Dendritic cell treated with granulocyte-macrophage colony-stimulating factor and Interleukin-4, amounts not matched to agents 40 ng/mL and 50 ng/mL, for 4 days (primary cell): Measurements from ENCODE around the gene SLAIN2.

Experiments used
- H3K27ac Mint-ChIP-seq: one replicate; pipeline ENCODE4 v1.8.0; 2022; ENCODE audit warnings: mild to moderate bottlenecking, mixed read lengths
- H3K27me3 Mint-ChIP-seq: one replicate; pipeline ENCODE4 v1.8.0; 2022; ENCODE audit warnings: mild to moderate bottlenecking, mixed read lengths
- H3K36me3 Mint-ChIP-seq: one replicate; pipeline ENCODE4 v1.8.0; 2022; ENCODE audit warnings: low read depth, mixed read lengths
- H3K4me1 Mint-ChIP-seq: one replicate; pipeline ENCODE4 v1.8.0; 2022; ENCODE audit warnings: low read depth, mixed read lengths
- H3K4me3 Mint-ChIP-seq: one replicate; pipeline ENCODE4 v1.8.0; 2022; ENCODE audit warnings: mild to moderate bottlenecking, moderate library complexity, mixed read lengths
- H3K9me3 Mint-ChIP-seq: one replicate; pipeline ENCODE4 v1.8.0; 2022; ENCODE audit warnings: mixed read lengths
- intact Hi-C: fragments of 100-400 bp; cut with micrococcal nuclease; formaldehyde crosslinking; loops from one replicate; pipeline ENCODE4 v1.15.0; 2022

The SLAIN2 gene

DNA sequence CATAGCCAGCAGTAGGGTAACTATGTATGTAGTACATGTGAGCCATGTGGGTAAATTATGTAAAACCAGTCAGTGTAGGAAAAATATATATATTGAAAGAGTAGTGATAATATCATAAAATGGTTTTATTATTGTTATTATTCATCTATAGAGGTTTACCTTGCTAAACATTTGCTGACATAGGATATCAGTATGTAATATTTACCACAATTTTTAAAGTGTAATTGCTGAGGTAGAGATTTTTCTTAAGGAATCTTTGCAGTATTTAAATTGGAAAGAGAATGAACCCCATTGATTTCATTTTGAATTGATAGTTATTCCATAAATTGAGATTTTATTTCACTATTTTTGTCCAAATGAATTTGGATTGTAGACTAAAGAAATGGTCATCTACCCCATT is 27.1 kb downstream of the SLAIN2 start:
- H3K27ac Mint-ChIP-seq = no peak overlapping the region
- no peaks in the 10 kb centered on the region for H3K9me3 Mint-ChIP-seq
- H3K27me3 Mint-ChIP-seq = no peaks in the 10 kb centered on the region
- H3K4me1 Mint-ChIP-seq = peaks cover 25% of the 10 kb centered on the region
- H3K36me3 Mint-ChIP-seq = peaks cover 8% of the 10 kb centered on the region
- intact Hi-C loops = no loop called here
- H3K4me3 Mint-ChIP-seq = no peak overlapping the region

DNA sequence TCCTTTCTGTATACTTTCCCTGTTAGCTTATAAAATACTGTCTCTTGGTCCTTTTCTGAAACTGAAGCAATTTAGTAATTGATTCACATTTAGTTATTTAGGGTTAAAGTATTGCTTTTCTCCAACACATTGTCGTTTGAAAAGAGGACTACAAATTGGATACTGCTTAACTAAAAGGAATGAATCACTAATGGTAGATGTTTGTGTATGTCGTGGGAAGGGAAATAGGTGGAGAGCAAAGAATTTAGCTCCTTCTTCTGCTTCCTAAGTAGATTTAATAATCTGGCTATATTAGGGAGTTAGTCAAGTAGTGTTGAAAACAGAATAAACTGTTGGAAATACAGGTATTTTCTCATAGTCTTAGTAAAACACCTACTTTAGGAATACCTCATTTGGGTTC is 27.9 kb downstream of the SLAIN2 start:
- intact Hi-C loops = no loop called here
- peaks cover 16% of the 10 kb centered on the region for H3K36me3 Mint-ChIP-seq
- no peaks in the 10 kb centered on the region for H3K27me3 Mint-ChIP-seq
- H3K4me3 Mint-ChIP-seq = no peak overlapping the region
- H3K27ac Mint-ChIP-seq = no peak overlapping the region
- peaks cover 26% of the 10 kb centered on the region for H3K4me1 Mint-ChIP-seq
- H3K9me3 Mint-ChIP-seq = no peaks in the 10 kb centered on the region

DNA sequence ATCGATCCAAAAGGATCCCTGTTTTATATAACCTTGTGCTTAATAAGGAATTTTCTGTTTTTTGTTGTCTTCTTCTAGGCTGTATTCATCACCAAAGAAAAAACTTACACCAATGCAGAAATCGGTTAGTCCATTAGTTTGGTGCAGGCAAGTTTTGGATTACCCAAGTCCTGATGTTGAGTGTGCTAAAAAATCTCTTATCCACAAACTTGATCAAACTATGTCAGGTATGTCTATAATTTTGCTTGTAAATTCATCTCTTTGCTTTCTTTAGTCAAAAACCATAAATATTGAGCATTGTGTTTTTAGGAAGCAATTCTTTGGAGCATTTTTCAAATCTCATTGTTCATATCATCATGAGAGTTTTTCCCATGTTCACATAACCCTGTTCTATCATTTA is 28.4 kb downstream of the SLAIN2 start:
- Mint-ChIP-seq H3K27me3 (no peaks in the 10 kb centered on the region), H3K27ac (no peak overlapping the region), H3K4me1 (peaks cover 31% of the 10 kb centered on the region), H3K36me3 (peaks cover 21% of the 10 kb centered on the region), H3K9me3 (no peaks in the 10 kb centered on the region), H3K4me3 (no peak overlapping the region)
- intact Hi-C loops = no loop called here

DNA sequence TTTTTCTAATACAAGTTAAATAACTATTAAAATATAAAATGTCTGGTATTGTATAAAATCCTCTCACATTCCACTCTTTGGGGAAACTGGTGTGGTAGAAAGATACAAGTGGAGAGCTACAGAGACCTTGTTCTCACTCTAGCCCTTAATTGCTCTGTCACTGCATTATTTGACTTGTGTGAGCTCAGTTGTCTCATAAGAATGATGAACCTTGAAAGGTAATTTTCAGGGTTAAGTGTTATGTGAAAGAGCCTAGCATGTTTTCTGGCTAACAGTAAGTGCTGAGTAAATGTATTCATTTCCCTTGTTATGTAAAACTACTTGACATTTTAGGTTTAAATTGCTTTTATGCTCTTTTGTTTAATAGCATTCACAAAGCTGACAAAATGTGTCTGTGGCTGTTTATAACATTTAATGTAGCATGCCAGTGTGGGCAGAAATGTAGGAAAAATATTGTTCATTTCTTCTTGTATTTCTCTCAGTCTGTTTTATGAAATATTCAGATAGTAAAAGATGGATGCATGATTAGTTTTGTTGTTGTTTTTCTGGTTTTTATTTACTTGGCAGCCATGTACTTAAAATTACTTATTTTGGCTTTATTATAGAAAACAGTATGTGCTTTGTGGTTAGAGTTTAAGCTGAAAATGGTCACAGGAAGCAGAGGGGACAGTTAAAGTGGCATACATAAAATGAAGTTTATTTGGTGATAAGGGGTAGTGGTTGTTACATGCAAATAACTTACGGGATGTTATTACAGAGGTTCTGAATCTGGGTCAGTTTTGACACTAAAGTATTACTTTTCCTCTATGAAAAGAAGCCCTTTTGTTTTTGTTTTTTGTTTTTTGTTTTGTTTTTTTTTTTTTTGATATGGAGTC is 29.2 kb downstream of the SLAIN2 start:
- Mint-ChIP-seq H3K27me3 (no peaks in the 10 kb centered on the region), H3K36me3 (peaks cover 29% of the 10 kb centered on the region), H3K4me3 (no peak overlapping the region), H3K27ac (no peak overlapping the region), H3K4me1 (peaks cover 38% of the 10 kb centered on the region), H3K9me3 (no peaks in the 10 kb centered on the region)
- intact Hi-C loops = no loop called here

DNA sequence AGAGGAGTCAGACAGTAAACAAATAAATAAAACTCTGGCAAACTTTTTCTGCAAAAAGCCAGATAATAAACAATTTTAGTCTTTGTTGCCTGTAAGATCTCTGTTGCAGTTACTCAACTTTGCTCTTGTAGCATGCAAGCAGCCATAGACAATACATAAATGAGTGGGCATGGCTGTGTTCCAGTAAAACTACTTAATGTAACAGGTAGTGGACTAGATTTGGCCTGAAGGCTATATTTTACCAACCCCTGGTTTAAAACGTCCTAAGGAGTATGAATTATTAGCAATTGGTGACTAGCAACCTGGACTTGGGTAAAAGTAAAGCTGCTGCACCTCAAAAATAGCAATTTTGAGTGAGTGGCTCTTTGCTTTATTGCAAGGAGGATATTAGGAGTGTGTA is 30.9 kb downstream of the SLAIN2 start:
- Mint-ChIP-seq H3K4me3 (no peak overlapping the region), H3K27ac (no peak overlapping the region), H3K9me3 (no peaks in the 10 kb centered on the region), H3K27me3 (no peaks in the 10 kb centered on the region), H3K4me1 (peaks cover 39% of the 10 kb centered on the region), H3K36me3 (peaks cover 34% of the 10 kb centered on the region)
- intact Hi-C loops = no loop called here

DNA sequence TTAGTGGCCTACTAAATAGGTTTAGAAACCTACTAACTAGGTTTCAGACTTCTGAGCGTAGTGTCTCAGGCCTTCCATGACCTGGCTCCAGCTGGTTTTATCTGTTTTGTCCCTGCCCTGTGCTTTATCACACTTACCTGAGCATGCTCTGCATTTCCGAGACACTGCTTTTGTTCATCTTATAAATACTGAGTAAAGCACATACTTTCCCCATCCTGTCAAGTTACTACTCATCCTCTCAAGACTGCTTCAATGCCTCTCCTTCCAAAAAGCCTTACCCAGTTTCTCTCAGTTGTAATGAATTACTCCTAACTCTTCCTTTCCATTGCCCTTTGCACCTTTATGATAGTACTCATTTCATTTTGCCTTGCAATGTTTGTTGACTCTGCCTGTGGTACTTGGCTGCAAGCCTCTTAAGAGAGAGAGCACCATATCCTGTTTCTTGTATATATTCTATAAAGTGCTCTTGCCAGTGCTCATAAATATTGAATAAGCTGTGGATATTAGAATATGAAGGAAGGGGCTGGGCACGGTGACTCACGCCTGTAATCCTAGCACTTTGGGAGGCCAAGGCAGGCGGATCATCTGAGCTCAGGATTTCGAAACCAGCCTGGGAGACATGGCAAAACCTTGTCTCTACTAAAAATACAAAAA is 34.4 kb downstream of the SLAIN2 start:
- H3K4me1 Mint-ChIP-seq = peaks cover 44% of the 10 kb centered on the region
- intact Hi-C loops = no loop called here
- H3K27ac Mint-ChIP-seq = no peak overlapping the region
- no peaks in the 10 kb centered on the region for H3K27me3 Mint-ChIP-seq
- no peaks in the 10 kb centered on the region for H3K9me3 Mint-ChIP-seq
- no peak overlapping the region for H3K4me3 Mint-ChIP-seq
- H3K36me3 Mint-ChIP-seq = peaks cover 45% of the 10 kb centered on the region

DNA sequence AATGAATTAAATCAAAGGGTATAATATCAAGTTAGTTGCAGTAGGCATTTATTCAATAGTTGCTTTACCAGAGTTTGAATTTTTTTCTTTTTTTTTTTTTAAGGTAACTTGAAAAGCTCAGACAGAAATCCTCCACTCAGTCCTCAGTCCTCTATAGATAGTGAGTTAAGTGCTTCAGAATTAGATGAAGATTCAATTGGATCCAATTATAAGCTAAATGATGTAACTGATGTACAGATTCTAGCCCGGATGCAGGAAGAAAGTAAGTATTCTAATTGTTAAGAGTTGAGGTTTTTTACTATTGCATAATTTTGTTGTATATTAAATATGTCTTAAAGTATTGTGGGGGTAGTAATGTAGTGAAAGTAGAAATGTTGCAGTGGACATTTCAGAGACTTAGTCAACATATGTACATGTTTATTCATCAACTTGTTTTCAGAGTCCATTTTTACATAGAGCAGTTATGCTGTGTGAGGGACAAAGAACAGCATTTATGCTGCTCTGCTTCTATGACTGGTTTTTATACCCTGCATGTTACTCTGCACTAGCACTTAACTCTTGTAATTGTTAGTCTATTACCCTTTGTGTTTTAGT is 38.4 kb downstream of the SLAIN2 start:
- Mint-ChIP-seq H3K36me3 (peaks cover 42% of the 10 kb centered on the region), H3K9me3 (no peaks in the 10 kb centered on the region), H3K27ac (no peak overlapping the region), H3K4me3 (no peak overlapping the region), H3K27me3 (no peaks in the 10 kb centered on the region), H3K4me1 (peaks cover 40% of the 10 kb centered on the region)
- intact Hi-C loops = loop anchor here (5.0 kb wide), 1 partner anchor 37 kb away; the partner anchor contains the start of gene SLAIN2

DNA sequence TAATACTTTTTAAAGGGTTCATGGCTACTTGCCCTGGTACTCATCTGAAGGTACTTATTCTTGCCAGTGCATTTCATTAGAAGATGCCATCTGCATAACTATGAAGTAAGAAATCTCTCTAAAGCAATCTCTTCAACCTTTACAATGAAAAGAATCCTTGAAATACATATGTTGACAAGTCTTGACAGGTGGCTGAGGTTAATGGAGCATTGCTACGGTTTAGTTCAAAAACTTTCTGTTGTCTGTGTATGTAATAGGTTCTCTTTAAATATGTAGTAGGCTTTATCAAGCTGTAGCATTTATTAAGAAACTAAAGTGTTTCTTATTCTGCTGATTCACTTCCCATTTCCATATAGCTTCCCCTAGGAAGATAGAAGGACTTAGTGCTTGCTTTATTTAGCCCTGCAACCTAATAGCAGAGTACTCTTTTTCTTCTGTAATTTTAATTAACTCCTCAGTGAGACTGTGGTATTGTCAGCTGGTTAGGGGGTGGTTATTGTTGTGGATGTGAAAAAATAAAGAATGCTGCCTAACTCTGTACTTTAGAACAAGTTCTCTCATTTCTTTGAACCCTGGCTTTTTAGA is 39.3 kb downstream of the SLAIN2 start:
- Mint-ChIP-seq H3K4me3 (no peak overlapping the region), H3K36me3 (peaks cover 42% of the 10 kb centered on the region), H3K27ac (no peak overlapping the region), H3K4me1 (peaks cover 31% of the 10 kb centered on the region), H3K27me3 (no peaks in the 10 kb centered on the region), H3K9me3 (no peaks in the 10 kb centered on the region)
- intact Hi-C loops = loop anchor here (5.0 kb wide), 1 partner anchor 38 kb away; the partner anchor contains the start of gene SLAIN2

DNA sequence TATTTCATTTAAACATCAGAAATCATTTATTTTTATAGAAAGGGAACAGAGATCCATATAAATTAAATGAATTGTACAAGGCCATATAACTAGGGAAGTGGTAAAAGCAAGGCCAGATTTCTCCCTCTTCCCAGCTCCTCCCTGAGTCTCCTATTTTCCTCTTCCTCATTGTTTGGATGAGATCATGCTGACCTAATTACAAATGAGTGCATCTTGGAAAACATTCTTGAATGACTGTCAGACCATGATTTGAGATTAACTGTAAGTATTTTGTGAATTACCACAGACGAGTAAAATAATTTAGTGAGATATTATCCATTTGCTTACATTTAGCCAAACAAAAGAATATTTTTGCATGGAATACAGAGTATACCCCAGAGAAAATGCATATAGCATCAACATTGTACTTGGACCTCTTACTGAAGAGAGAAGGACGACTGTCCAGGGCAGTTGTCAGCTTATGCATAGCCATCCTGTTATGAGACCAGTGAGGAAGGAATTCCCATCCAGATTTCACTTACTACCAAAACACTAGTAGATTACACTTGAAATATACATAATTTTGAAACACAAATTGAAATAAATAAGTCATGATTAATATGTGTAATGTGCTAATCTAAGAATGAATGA is 47.3 kb downstream of the SLAIN2 start:
- intact Hi-C loops = no loop called here
- H3K4me3 Mint-ChIP-seq = no peak overlapping the region
- H3K27ac Mint-ChIP-seq = no peak overlapping the region
- no peaks in the 10 kb centered on the region for H3K27me3 Mint-ChIP-seq
- no peaks in the 10 kb centered on the region for H3K9me3 Mint-ChIP-seq
- no peaks in the 10 kb centered on the region for H3K4me1 Mint-ChIP-seq
- H3K36me3 Mint-ChIP-seq = peaks cover 57% of the 10 kb centered on the region

DNA sequence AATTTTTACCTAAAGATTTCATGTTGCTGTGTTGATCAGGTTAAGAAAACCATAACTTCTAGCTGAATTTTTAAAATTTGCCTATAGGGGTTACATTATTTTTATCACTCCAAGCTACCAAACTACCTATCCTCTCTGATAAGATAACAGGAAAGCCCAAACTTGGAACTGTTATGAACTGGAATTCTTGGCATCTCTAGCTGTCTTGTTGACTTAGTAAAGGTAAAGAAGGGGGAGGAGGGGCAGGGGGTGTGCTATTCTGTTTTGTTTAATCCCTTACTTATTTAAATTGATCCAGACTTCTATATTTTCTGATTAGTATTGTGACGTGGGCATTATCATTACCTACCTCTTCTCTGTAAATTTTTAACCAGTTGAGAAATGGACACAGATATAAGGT is 54.7 kb downstream of the SLAIN2 start:
- no peaks in the 10 kb centered on the region for H3K27me3 Mint-ChIP-seq
- no peak overlapping the region for H3K4me3 Mint-ChIP-seq
- H3K36me3 Mint-ChIP-seq = peaks cover 73% of the 10 kb centered on the region
- no peak overlapping the region for H3K27ac Mint-ChIP-seq
- H3K4me1 Mint-ChIP-seq = peaks cover 33% of the 10 kb centered on the region
- H3K9me3 Mint-ChIP-seq = no peaks in the 10 kb centered on the region
- intact Hi-C loops = no loop called here

DNA sequence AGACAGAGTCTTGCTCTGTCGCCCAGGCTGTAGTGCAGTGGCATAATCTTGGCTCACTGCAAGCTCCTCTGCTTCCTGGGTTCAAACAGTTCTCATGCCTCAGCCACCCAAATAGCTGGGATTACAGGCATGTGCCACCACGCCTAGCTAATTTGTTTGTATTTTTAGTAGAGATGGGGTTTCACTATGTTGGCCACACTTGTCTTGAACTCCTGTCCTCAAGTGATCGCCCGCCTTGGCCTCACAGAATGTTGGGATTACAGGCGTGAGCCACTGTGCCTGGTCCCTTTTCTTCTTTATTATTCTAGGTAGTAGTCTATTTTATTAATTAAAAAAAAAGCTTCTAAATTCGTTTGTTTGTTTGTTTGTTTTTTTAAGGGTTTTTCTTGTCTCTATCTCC is 59.1 kb downstream of the SLAIN2 start:
- H3K36me3 Mint-ChIP-seq = peaks cover 85% of the 10 kb centered on the region
- H3K27me3 Mint-ChIP-seq = no peaks in the 10 kb centered on the region
- H3K4me1 Mint-ChIP-seq = peaks cover 30% of the 10 kb centered on the region
- no peak overlapping the region for H3K27ac Mint-ChIP-seq
- intact Hi-C loops = no loop called here
- H3K9me3 Mint-ChIP-seq = no peaks in the 10 kb centered on the region
- no peak overlapping the region for H3K4me3 Mint-ChIP-seq

DNA sequence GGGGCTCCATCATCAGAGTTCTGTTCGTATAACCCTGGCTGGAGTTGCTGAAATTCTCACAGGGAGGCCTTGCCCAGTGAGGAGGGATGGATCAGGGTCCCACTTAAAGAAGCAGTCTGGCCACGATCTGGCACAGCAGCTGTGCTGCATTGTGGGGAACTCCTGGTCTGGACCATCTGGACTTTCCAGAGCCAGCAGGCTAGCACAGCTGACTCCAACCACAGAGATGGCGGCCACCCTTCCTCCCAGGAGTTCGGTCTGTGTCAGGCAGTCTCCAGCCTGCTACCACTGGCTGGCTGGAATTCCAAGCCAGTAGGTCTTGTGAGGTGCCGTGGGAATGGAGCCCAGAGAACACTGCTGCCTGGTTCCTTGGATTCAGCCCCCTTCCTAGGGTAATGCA is 62.0 kb downstream of the SLAIN2 start:
- Mint-ChIP-seq H3K4me3 (no peak overlapping the region), H3K36me3 (peaks cover 78% of the 10 kb centered on the region), H3K27ac (no peak overlapping the region), H3K4me1 (peaks cover 22% of the 10 kb centered on the region), H3K9me3 (no peaks in the 10 kb centered on the region), H3K27me3 (no peaks in the 10 kb centered on the region)
- intact Hi-C loops = no loop called here

DNA sequence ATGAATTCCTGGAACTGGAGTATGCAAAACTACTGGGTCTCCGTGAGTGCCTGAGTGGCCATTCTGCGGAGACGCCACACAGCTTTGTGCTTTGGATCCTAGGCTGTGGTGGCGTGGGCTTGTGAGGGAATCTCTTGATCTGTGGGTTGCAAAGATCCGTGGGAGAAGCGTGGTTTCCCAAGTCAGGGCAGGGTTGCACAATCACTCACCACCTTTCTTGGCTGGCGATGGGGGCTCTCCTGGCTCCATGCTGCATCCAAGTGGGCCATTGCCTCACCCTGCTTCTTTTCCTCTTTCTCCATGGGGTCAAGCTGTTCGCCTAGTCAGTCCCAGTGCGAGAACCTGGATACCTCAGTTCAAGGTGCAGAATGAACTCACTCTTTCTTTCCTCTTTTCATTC is 62.5 kb downstream of the SLAIN2 start:
- H3K9me3 Mint-ChIP-seq = no peaks in the 10 kb centered on the region
- intact Hi-C loops = no loop called here
- H3K4me3 Mint-ChIP-seq = no peak overlapping the region
- H3K4me1 Mint-ChIP-seq = peaks cover 17% of the 10 kb centered on the region
- no peak overlapping the region for H3K27ac Mint-ChIP-seq
- no peaks in the 10 kb centered on the region for H3K27me3 Mint-ChIP-seq
- peaks cover 74% of the 10 kb centered on the region for H3K36me3 Mint-ChIP-seq

DNA sequence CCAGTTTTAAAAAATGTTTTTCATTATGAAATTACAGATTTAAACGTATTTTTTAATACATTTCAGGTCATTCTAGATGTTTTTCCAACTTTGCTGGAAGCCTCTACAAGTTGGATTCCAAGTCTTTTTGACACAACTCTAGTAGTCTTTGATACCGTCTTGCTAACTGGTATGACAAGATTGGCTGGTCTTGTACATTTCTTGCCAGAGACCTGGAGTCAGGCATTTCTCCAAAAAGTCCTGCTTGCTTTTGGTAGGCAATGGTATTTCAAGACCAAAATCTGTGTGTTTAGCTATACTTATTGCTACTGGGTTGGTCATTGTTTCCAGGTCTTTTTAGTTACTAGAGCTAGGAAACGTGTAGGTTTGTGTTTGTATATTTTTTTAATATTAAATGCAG is 64.6 kb downstream of the SLAIN2 start:
- Mint-ChIP-seq H3K36me3 (peaks cover 75% of the 10 kb centered on the region), H3K4me1 (peaks cover 7% of the 10 kb centered on the region), H3K9me3 (no peaks in the 10 kb centered on the region), H3K4me3 (no peak overlapping the region), H3K27ac (no peak overlapping the region), H3K27me3 (no peaks in the 10 kb centered on the region)
- intact Hi-C loops = no loop called here
